Glomerular visceral epithelial cell (primary cell): ENCODE results near the gene MESP1.
"Not testable (repeated sequence)": the region's sequence is repeated elsewhere in the genome, so short reads cannot be mapped to it uniquely, and the experiment has no call there.

Experiments
- DNase-seq: peaks from one replicate; pipeline ENCODE4 v3.0.0-alpha.2; 2016; ENCODE audit errors: extremely low spot score

MESP1 gene, protein sequence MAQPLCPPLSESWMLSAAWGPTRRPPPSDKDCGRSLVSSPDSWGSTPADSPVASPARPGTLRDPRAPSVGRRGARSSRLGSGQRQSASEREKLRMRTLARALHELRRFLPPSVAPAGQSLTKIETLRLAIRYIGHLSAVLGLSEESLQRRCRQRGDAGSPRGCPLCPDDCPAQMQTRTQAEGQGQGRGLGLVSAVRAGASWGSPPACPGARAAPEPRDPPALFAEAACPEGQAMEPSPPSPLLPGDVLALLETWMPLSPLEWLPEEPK

DNA sequence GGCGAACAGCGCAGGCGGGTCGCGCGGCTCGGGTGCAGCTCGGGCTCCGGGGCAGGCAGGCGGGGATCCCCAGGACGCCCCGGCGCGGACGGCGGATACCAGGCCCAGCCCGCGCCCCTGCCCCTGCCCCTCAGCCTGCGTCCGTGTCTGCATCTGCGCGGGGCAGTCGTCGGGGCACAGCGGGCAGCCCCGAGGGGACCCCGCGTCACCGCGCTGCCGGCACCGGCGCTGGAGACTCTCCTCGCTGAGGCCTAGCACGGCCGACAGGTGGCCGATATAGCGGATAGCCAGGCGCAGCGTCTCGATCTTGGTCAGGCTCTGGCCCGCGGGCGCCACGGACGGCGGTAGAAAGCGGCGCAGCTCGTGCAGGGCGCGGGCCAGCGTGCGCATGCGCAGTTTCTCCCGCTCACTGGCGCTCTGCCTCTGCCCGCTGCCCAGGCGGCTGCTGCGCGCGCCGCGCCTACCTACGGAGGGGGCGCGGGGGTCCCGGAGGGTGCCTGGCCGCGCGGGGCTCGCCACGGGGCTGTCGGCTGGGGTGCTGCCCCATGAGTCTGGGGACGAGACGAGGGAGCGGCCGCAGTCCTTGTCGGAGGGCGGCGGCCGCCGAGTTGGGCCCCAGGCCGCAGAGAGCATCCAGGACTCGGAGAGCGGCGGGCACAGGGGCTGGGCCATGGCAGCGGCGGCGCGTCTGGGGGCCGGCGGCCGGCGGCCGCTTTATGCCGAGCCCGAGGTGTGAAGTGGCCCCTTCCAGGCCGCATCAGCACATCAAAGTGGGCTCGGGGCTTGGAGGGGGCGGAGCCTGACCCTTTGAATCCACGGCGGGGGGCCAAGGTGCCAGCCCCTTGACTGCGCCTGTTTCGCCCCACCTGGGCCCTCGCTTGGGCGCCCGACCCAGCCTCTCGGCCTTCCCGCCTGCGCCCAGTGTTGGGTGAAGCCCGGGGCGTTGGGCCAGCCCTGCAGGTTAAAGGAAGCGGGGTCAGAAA, at the start of gene MESP1:
TSS of gene MESP1 (minus strand) at position 690 of the 983 bp plus-strand sequence. CDS start at position 672, 18 bp downstream.
- DNase-seq = peak; percentile 94

DNA sequence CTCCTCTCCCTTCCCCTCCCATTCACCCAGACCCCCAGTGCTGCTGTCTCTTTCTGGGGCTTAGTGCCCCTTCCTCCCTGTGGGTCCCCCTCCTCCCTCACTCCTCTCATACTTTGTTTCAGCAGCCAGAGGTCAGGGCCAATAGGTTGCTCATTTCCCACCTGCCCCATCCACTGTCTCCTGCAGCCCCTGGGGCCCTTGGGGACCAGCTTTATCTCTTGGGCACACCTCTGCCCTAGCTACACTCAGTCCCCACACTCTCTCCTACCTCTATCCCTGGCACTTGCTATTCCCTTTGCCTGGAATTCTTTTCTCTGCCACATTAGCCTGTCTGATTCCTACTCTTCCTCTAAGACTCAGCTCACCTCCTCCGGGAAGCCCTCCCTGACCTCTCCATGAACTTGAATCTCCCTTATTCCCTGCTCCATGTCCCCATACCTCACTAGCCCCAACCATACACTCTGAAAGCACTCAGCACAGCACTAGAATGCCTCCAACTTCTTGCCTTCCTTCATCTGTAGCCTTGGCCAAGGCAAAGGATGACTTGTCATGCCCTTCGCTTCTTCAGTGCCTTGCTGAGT, 49.0 kb upstream of the MESP1 start:
- DNase-seq = no peak

DNA sequence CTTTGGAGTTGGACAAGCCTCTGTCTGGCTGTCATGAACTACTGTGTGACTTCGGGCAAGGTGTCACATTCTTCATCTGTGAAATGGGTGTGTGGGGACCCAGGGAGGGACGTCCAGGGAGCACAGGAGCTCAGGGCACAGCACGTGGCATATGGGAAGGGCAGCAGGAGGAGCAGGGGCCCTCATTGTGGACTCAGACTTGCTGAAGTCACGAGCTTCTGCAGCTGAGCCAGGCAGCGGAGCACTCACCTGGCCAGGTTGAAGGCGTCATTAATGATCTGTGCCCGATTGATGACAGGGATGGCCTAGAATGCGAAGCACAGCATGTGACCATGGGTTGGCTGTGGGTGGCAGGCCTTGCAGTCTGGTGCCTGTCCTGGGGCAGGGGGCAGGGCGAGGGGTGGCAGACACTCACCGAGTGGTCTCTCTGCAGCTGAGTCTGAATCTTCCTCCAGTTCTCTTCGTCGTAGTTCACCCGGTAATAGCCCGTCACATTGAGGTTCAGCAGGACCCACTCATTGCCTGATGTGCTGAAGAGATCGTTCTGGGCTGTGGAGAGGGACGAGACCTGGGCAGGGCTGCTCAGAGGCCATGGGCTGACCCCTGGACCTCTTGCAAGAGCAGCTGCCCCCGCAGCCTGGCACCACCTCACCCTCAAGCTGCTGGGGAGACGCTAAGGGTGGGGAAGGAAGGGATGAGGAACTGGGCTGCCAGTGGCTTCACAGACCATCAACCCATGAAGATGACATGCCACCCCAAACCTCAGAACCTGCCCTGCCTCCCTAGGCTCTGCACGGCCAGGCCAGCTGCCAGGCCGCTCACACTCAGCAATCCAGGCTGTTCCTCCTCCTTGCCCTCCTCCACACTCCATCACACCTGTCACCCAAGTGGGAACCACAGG, 48.2 kb upstream of the MESP1 start:
- DNase-seq = no peak

DNA sequence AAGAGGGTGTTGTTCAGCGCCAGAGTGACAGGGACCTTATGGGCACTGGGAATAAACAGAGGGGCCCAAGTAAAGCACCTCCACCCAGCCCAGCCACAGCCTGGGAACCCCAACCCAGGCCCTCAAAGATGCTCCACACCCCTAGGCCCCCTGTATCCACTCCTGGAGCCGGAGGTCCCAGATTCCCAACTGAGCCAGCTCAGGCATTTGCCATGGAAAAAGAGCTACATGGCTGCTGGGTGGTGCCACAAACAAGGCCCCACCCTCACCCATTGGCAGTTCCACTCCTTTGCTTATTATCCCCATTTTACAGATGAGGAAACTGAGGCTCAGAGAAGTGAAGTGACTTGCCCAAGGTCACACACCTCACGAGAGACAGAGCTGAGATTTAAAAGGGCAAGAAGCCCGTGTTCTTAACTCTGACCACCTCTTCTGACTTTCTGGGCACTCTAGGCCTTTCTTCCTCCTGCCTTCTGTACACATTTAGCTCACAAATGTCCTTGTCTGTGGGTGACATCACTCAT, 46.7 kb upstream of the MESP1 start:
- no peak for DNase-seq

DNA sequence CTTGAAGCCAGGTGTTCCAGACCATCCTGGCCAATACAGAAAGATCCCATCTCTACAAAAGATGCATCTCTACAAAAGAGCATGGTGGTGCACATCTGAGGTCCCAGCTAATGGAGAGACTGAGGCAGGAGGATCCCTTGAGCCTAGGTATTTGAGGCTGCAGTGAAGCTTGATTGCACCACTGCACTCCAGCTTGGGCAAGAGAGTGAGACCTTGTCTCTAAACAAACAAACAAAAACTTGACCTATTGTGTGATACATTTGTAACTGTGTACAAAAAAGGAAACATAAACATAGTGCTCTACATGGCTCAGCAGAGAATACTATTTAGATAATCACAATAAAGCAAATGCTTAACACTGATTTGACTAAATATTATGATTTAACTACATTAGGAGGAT, 44.9 kb upstream of the MESP1 start:
- DNase-seq = no peak

DNA sequence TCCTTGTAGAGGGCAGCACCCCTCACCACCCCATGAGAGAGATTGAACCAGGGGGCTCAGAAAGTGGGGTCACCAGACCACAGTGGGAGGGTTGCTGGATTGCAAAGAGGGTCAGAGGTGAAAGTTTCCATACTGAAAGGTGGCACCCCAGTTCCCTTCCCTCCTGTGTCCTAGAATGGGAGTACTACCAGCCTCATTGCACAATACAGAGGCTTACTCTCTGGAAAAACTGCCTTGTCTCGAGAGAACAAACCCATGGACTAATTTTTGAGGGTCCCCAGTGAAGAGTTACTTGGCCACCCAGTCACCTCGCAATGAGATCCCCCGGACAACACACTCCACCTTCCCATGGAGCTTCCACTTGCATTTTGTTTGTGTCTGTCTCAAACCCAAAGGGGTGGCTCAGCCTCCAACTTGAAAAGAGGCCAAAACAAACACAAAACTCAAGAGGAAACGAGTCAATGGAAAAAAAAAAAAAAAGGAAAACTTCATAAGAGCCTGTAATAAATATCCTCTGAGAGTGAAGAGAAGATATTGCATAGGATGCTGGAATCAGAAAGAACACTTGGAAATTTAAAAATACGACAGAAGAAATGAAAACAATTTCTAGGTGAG, 43.7 kb upstream of the MESP1 start:
- no peak for DNase-seq

DNA sequence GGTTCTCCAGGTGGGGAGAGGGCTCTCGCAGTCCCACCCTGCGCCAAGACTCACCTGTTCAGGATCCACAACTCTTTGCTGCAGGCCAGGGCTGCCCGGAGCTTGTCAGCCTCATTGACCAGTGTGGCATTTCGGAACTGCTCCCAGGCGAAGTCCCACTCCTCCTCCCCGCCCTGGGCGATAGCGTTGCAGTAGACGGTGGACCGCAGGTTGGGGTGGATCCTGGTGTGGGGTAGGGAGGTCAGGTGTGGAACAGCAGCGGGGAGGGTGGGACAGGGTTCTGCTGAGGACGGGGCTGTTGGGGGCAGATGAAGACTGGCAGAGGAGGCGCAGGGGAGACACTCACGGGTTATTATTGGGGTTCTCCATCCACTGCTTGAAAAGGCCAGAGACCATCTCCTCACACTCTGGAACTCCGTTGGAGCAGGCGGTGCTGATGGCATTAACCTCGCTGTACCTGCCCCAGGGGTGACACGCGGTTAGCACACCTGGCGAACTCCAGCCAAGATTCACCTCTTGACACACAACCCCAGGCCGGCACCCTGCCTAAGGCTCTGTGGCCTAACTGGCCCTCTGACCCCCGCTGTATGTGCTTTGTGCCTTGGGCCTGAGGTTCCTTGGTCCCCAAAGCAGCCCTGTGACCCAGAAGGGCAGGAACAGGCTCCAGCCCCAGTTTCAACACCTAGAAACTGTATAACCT, 41.2 kb upstream of the MESP1 start:
- no peak for DNase-seq

DNA sequence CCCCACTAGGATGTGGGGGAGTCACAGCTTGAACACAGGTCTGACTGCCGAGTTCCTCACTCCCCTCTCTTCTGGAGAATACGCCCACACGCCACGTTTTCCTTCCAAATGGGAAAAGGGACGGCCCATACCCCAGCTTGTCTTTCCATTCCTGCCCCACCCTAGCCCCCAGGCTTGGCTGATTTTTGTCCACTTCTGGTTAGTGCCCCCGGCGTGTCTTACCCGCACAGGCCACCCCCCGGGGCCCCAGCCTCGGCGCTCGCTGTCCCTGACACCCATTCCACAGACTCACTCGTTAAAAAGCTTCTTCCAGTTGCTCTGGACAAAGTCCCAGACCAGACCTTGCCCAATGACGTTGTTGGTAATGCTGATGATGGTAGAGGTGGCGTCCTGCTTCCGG, 39.6 kb upstream of the MESP1 start:
- no peak for DNase-seq

DNA sequence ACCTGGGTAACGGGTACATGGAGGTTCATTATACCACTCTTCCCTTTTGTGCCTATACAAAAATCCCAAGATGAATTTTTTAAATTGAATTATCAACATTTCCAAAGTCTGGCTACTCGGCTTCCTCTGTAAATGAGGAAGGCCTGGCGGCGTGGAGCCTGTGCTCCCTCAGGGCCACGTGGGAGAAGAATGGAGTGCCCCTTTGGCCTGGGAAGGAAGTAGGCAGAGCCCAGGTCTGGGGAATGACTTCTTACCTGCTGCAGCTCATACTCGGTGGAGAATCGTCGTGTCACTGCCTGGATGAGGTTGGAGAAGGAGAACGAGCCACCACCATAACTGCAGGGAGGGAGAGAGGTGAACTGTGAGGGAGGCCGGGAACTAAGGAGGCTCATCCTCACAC, 39.2 kb upstream of the MESP1 start:
- DNase-seq = no peak

DNA sequence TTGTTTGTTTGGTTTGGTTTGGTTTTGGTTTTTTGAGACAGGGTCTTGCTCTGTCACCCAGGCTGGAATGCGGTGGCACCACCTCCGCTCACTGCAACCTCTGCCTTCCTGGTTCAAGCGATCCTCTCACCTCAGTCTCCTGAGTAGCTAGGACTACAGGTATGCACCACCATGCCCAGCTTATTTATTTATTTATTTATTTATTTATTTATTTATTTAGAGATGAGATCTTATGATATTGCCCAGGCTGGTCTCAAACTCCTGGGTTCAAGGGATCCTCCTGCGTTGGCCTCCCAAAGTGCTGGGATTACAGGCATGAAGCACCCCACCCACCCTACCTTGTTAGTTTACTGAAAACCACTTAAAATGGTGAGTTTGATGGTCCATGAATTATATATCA, 37.5 kb upstream of the MESP1 start:
- not testable (repeated sequence) for DNase-seq

DNA sequence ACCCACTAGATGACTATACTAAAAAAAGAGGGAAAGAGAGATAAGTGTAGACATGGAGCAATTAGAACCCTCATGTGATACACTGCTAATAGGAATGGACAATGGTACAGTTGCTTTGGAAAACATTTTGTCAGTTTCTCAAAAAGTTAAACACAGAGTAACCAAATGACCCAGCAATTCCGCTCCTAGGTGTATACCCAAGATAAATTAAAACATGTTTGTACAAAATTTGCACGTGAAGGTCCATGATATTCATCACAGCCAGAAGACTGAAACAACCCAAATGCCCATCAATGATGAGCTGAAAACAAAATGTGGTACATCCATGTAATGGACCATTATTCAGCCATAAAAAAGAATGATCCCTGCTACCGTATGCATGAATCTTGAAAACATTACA, 36.9 kb upstream of the MESP1 start:
- DNase-seq = no peak

DNA sequence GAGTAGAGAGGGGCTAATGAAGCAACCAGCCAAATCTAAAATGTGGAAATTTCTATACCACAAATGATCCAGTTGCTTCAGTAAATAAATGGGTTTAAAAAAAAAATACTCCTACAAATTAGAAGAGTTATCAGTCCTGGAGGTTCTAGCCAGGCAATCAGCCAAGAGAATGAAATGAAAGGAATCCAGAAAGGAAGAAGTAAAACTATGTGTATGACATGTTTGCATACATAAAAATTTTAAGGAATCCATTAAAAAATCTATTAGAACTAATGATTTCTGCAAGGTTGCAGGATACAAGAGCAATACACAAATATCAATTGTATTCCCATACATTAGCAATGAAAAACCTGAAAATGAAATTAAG, 34.7 kb upstream of the MESP1 start:
- no peak for DNase-seq

DNA sequence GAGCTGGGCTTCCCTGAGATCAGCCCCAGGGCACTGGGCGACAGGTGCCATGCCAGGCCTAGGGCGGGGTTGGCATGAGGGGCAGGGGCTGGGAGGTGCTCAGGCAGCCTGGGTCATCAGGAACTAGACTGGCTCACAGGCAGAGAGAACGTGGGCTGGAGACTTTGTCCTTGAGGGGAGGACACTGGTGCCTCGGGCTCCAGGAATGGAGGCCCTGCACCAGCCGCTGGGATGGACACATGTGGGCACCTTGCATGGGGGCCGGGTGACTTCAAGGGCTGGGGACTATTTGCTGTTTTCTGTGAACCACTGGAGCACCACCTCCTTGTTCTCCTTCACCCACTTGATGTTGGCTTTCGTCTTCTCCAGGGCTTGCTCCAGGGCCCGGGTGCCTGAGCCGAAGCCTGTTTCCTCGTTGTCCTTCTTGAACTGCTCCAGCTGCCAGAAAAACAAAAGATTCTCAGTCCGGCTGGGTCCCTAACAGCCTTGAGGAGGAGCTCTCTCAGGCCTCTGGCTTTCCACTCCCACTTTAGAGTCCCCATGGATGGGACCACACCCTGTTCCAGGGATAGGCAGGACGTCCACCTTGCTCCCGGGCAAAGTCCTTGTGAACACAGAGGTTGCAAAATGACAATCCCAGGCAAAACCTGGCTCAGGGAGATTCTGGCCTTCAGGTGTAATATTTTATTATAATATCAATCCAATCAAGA, 34.2 kb upstream of the MESP1 start:
- no peak for DNase-seq

DNA sequence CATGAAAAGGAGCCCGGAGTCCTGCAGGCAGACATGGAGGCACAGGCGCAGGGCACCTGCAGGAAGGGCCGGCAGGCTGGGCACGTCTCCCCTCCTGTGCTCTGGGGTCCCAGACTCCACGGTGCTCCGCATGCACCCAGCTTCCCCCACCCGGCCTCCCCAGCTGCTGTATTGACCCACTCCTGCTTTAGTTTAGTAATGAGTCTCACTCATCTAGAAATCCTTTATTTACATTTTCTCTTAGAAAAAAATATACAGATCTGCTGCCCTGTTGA, 33.6 kb upstream of the MESP1 start:
- no peak for DNase-seq

DNA sequence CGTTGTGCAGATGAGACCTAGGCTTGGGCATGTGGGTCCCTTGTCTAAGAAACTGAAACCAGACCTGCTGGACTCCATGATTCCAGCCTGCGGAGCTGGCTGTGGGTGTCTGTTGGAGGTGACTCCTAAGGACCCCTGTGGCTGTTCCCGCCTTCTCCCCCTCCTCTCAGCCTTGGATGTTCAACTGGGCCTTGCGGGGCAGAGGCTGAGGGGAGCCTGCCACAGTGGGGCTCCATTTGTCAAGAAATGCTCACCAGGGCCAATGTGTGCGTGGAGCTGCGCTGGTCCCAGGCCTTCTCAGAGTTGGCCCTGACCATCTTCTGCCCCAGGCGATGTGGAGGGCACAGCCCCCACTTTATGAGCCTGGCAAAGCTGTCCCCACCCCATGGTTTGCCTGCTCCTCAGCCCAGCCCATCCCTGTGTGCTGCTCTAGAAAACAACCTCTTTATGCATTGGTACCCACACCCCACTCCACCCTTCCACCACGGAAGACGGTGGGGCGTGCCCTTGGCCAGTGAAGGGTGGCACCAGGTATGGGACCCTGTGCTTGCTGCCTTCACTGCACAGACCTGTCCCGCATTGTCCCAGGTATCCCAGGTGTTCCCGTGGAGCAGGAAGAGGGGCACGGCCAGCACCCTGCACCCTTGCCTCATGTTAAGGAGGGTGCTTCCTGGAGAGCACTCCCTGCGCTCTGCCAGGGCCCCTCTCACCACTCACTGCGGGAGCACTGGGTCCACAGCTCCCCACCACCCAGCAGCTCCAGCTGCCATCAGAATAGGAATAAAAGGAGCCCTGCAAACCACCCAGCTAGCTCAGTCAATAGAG, 33.0 kb upstream of the MESP1 start:
- no peak for DNase-seq

DNA sequence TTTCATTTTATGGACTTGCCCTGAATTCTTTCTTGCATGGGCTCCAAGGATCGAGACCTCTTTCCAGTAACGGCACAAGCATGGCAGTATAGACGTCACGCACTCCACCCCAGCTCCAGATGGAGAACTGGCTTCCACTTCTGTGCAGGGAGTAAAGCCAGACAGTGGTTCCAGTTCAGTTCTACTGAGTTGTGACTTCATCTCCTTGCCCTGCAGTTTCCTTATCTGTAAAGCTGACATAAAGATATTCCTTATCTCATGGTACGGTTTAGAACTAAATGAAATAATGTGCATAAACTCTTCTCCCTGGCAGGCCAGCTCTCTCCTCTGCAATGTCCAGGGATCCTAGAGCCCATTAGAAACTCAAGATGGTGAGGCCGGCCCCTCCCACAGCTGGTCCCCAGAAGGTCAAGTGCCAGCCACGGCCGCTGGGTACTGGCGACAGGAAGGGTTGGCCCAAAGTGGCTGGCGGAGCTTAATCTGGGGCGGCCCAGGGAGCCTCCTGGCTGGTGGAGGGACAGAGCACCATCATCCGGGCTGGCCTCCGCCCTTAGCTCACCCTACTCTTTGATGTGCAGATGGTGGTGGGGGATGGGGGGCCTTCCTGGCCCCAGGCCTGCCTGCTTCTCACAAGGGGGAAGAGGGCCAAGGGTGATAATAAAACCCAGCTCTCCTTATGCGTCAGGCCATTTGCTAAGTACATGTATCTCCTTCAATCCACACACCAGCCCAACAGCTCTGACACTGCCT, 32.2 kb upstream of the MESP1 start:
- no peak for DNase-seq

DNA sequence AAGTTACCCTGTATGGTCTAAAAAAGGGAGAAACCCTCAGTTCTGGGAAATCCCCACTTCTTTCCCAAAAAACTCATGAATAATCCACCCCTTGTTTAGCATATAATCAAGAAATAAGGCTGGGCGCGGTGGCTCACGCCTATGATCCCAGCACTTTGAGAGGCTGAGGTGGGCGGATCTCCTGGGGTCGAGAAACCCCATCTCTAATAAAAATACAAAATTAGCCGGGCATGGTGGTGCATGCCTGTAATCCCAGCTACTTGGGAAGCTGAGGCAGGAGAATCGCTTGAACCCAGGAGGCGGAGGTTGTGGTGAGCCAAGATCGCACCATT, 31.5 kb upstream of the MESP1 start:
- not testable (repeated sequence) for DNase-seq

DNA sequence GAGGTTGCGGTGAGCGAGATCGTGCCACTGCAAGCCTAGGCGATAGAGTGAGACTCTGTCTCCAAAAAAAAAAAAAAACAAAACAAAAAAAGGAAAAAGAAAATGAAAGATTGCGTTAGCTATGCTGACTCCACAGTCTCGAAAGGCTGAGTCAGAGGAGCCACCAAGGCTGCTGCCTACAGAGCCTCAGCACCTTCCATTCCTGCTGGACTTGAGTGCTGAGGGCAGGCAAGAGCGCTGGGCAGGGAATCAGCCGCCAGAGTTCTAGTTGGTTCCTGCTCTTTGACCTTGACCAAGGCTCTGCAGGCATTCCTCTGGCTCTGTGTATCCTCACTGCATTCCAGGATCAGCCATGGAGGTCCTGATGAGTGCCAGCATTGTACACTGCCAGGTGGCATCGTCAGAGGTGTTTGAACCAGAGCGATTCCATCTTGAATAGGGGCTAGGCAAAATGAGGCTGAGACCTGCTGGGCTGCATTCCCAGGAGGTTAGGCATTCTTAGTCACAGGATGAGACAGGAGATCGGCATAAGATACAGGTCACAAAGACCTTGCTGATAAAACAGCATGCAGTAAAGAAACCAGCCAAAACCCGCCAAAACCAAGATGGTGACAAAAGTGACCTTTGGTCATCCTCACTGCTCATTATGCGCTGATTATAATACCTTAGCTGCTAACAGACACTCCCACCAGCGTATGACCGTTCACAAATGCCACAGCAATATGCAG, 31.0 kb upstream of the MESP1 start:
- peak; percentile 33 for DNase-seq
